ENCODE data around the gene DNAH6. TPM values are rescaled to one million over a fixed set of nuclear protein-coding genes. Genes with fewer than 3 reads are reported as not detected.
"Not testable (repeated sequence)": the region's sequence is repeated elsewhere in the genome, so short reads cannot be mapped to it uniquely, and the experiment has no call there.

DNAH6 gene
- total RNA-seq, 2 experiments from 2014 or later: 0.06 to 0.13 TPM

GRCh38 chr2:84850471-84850870 is 334.2 kb downstream of the DNAH6 start:
- ChIA-PET POLR2A (no interaction called here), CTCF (interaction anchor here (1.0 kb wide), 2 partner anchors 12 to 80 kb away, joined by 3 read pairs; no protein-coding TSS in a partner anchor)

GRCh38 chr2:84851876-84852275 is 335.6 kb downstream of the DNAH6 start:
- ChIA-PET POLR2A (no interaction called here), CTCF (interaction anchor here (0.9 to 1.4 kb wide), 2 partner anchors 74 to 226 kb away, joined by 3 to 4 read pairs; no protein-coding TSS in a partner anchor)

GRCh38 chr2:84854850-84855249 is 338.6 kb downstream of the DNAH6 start:
- CTCF ChIA-PET: no interaction called here

GRCh38 chr2:84855731-84856130 is 339.4 kb downstream of the DNAH6 start:
- ChIA-PET CTCF (interaction anchor here (1.2 kb wide), 1 partner anchor 15 kb away, joined by 3 read pairs; no protein-coding TSS in a partner anchor), POLR2A (no interaction called here)

More at GRCh38 chr2:84854850-84855249, 338.6 kb downstream of the DNAH6 start:
- POLR2A ChIA-PET: no interaction called here

- CTCF ChIA-PET: interaction anchor here (1.2 kb wide), 1 partner anchor 16 kb away, joined by 3 read pairs; no protein-coding TSS in a partner anchor
- POLR2A ChIA-PET: no interaction called here
Measured at GRCh38 chr2:84856787-84857186, 340.5 kb downstream of the DNAH6 start.

- POLR2A ChIA-PET: no interaction called here
- CTCF ChIA-PET: interaction anchor here (1.0 to 2.1 kb wide), 4 partner anchors 13 to 116 kb away, joined by 3 to 10 read pairs (median 4); no protein-coding TSS in a partner anchor
Measured at GRCh38 chr2:84857566-84857965, 341.3 kb downstream of the DNAH6 start.

GRCh38 chr2:84858123-84858522 is 341.8 kb downstream of the DNAH6 start:
- POLR2A ChIA-PET: no interaction called here
- CTCF ChIA-PET: interaction anchor here (1.0 to 2.1 kb wide), 5 partner anchors 9 to 116 kb away, joined by 3 to 10 read pairs (median 3); no protein-coding TSS in a partner anchor

- CTCF ChIA-PET: interaction anchor here (1.2 to 2.1 kb wide), 2 partner anchors 10 to 67 kb away, joined by 3 to 10 read pairs; no protein-coding TSS in a partner anchor
- POLR2A ChIA-PET: no interaction called here
Measured at GRCh38 chr2:84858937-84859336, 342.6 kb downstream of the DNAH6 start.

GRCh38 chr2:84861539-84861938 is 345.2 kb downstream of the DNAH6 start:
- CTCF ChIA-PET: no interaction called here
- POLR2A ChIA-PET: interaction anchor here (0.8 kb wide), 1 partner anchor 19 kb away, joined by 3 read pairs; no protein-coding TSS in a partner anchor

- POLR2A ChIA-PET: no interaction called here
- CTCF ChIA-PET: interaction anchor here (0.8 kb wide), 1 partner anchor 64 kb away, joined by 4 read pairs; no protein-coding TSS in a partner anchor
Measured at GRCh38 chr2:84862006-84862405, 345.7 kb downstream of the DNAH6 start.

GRCh38 chr2:84865181-84865783 is 349.0 kb downstream of the DNAH6 start:
- CTCF ChIA-PET: interaction anchor here (0.6 to 1.2 kb wide), 2 partner anchors 61 to 368 kb away, joined by 4 to 7 read pairs; no protein-coding TSS in a partner anchor
- POLR2A ChIA-PET: no interaction called here

- ChIA-PET CTCF (no interaction called here), POLR2A (no interaction called here)
Measured at GRCh38 chr2:84866122-84866521, 349.8 kb downstream of the DNAH6 start.

GRCh38 chr2:84868327-84868726 is 352.0 kb downstream of the DNAH6 start:
- POLR2A ChIA-PET: not testable (repeated sequence)
- CTCF ChIA-PET: interaction anchor here (0.9 to 1.1 kb wide), 2 partner anchors 57 to 58 kb away, joined by 3 to 4 read pairs; no protein-coding TSS in a partner anchor

Other genes starting within 250 kb of the DNAH6 start
- 10 to 100 TPM; 70.0 to 71.3 TPM for gene SUCLG1, start 57.2 kb upstream of the DNAH6 start, total RNA-seq